GM21576 (cell line): ENCODE data around the gene SUSD4.
"Not testable (repeated sequence)": the region's sequence is repeated elsewhere in the genome, so short reads cannot be mapped to it uniquely, and the experiment has no call there.

Experiments used
- ATAC-seq: cut with Tn5 transposase; IDR thresholded peaks from one replicate; pipeline ENCODE4 v1.9.1; 2021; ENCODE audit warnings: mild to moderate bottlenecking, moderate library complexity; ENCODE audit not compliant: unreplicated experiment

SUSD4 gene

DNA sequence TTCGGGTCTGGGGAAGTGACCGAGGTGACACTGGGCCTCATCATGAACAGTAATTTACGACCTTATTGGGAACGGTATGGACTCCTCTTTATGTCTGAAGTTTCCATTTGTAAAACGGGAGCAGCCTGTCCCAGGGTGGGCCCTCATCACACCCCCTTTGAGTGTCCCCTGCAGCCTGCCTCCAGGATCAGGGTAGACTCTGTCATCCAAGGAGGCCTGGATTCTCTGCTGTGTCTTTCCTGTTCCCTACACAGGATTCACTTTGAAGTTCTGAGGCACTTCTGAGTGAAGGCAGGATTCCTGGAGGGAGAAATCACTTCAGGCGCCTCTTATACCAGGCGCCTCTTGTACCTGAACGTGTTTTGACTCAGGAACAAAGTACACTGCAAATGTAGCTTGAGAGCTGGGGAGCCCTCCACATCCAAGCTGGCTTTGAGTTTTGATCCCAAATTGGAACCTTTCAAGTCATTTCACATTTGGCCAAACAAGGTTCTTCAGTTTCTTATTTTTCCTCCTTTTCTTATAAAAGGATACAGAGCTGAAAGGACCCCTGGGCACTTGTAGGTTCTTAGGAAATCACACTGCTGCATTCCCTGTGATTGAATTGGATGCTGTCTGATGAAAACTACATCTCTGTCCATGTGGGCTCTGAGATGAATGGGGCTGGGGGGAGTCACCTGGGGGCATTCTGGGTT is 106.0 kb downstream of the SUSD4 start:
- ATAC-seq, result no peak

- ATAC-seq, result no peak
These were observed 107.9 kb downstream of the SUSD4 start for GRCh38 chr1:223256034-223256433.

GRCh38 chr1:223253916-223254315 is 110.1 kb downstream of the SUSD4 start:
- no peak for ATAC-seq

DNA sequence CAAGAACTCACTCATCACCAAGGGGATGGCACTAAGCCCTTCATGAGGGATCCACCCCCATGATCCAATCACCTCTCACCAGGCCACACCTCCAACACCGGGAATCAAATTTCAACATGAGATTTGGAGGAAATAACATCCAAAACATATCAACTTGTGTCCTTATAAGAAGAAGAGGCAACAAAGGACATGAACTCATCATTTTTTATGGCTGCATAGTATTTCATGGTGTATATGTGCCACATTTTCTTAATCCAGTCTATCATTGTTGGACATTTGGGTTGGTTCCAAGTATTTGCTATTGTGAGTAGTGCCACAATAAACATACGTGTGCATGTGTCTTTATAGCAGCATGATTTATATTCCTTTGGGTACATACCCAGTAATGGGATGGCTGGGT is 112.6 kb downstream of the SUSD4 start:
- ATAC-seq, result not testable (repeated sequence)

GRCh38 chr1:223250632-223251015 is 113.4 kb downstream of the SUSD4 start:
- ATAC-seq, result no peak

DNA sequence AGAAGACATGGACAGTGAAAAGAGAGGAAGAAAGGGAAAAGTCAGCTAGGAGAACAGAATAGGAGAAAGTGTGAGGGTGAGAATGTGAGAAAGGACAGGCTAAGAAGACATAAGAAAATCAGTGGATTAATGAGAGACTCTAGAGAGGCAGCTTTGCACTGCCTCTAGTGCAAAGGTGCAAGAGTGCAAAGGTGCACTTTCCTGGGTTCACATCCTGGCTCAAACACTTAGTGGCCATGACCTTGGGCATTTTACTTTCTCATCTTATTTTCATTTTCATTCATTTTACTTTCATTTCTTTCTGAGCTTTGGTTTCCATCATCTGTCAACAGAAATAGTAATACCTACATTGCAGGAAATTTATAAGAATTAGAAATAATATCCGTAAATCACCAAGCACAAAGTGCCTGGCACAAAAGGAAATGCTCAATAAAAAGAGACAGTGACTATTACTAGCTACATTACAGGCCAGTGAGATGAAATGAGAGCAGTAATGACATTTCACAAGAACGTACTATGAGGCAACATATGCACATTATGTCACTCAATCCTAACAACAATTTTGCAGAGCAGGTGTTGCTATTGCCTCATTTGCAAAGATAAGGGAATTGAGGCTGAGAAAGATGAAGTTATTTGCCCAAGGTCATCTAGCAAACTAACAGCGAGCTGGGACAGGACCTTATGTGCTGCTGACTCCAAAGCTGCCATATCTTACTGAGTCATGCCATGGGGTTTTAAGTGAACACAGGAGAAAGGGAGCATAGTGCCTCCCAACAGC is 113.9 kb downstream of the SUSD4 start:
- no peak for ATAC-seq

DNA sequence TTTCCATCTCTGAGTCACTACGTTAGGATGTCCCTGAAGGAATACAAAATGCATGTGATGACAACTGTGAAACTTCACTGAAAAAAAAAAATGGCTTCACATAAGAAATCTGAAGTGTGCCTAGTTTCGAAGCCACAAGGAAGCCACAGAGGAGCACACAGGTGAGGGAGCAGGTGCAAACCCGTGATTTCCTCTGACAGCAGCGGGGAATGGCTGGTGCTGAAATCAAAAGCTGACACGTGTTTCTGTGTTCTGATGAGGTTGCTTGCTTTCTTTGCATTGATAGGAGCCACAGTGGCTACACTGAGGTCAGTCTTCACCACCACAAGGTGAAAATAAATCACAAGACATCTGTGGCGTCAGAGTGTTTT is 115.2 kb downstream of the SUSD4 start:
- ATAC-seq, result no peak

DNA sequence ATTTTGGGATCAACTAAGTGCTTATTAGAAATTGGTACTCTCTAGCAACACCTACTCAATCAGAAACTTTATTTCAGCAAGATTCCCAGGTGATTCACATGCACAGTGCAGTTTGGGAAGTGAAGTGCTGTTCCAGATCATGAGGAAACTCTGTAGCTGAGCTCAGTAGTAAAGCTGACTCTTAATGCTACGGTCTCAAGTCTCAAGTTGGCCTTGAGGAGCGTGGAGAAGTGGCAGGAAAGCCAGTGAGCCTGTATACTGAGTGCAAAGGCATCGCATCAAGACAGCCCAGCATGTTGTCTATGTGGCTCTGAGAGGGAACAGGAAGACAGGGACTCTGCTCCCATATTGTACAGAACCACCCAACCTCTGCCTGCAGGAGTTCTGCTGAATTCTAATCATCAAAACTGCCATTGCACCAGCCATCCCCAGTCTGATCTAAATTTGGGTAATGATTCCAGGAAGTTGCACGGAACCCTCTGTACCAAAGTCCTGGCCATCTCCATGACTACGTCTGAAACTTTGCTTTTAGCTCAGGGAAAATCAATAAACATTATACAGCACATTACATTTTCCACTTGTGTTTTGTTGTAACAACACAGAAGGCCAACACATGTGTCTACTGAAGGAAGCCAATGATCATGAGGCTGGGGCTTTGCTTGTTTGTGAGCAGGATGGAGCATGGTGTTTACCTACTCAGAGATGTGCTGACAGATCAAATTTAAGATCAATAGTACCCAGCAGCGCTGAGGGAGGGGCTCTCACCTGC is 115.8 kb downstream of the SUSD4 start:
- ATAC-seq, result no peak

GRCh38 chr1:223246476-223247112 is 117.4 kb downstream of the SUSD4 start:
- no peak for ATAC-seq

GRCh38 chr1:223245983-223246382 is 118.0 kb downstream of the SUSD4 start:
- no peak for ATAC-seq

- no peak for ATAC-seq
These were observed 118.6 kb downstream of the SUSD4 start for GRCh38 chr1:223245411-223245810.

DNA sequence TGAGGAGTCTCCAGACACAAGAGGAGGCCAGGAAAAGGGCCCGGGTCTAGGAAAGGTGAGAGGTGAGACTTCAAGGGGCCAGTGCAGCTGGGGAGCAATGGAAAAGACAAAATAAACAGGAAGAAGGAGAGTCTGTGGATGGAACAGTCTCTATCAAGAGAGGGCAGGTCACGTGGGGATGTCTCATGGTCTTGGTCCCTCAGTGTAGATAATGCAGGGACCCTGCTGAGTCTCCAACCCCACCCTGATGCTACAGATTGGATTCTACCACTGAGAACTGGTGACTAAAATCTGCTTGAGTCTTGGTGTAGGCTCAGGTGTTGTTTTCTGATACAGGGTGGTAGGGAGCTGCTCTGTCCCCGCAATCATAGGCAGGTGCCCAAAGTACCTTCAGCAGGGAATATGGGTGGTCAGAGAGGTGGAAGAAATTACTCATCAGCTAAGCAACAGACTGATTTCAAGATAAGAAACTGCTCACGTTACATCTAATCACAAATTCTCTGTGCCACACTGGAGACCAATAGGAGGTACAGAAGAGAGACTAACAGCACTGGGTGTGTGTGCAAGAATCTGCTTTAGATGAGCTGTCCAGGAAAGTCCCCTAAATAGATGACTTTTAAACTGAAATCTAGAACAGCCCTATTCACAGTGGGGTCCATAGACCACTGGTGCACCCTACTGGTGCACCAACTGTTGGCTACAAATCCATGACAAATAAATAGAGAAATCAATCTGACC is 119.4 kb downstream of the SUSD4 start:
- ATAC-seq, result no peak

GRCh38 chr1:223243441-223244050 is 120.4 kb downstream of the SUSD4 start:
- ATAC-seq, result no peak

- ATAC-seq, result no peak
These were observed 121.0 kb downstream of the SUSD4 start for GRCh38 chr1:223242971-223243370.

DNA sequence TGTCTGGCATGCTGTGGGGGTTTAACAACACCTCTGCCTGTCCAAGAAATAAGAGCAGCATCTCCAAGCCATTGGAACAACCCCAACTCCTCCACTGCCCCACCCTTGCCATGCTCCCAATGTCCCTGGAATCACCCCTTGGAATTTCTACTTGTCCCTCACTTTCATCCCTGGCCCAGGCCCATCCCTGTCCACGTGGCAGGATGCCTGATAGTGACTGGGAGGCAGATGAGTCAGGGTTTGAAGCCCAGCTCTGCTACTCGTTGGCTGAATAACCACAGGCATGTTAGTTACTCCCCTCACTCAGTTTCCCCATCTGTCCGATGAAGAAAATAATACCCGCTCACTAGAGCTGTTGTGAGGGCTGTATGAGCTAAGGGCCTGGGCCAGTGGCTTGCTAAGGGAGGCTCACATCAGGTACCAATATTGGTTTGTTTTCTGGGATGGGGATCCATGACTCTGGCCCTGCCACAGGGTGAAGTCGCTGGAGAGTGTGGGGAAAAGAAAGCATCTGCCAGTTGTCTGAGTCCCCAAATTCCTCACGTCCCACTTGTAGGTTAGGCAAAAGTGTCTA is 121.5 kb downstream of the SUSD4 start:
- no peak for ATAC-seq

DNA sequence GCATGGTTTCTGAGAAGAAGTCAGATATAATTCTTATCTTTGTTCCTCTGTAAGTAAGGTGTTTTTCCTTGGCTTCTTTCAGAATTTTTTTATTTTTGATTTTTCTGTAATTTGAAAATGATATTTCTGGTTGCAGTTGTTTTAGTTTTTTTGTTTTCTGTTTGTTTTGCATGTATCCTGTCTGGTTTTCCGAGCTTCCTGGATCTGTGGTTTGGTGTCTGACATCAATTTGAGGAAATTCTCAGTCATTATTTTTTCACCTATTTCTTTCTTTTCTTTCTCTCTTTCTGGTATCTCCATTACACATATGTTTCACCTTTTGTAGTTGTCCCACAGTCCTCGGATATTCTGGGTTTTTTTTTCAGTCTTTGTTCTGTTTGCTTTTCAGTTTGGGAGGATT is 123.9 kb downstream of the SUSD4 start:
- ATAC-seq, result no peak

- ATAC-seq, result no peak
These were observed 128.9 kb downstream of the SUSD4 start for GRCh38 chr1:223235091-223235490.

DNA sequence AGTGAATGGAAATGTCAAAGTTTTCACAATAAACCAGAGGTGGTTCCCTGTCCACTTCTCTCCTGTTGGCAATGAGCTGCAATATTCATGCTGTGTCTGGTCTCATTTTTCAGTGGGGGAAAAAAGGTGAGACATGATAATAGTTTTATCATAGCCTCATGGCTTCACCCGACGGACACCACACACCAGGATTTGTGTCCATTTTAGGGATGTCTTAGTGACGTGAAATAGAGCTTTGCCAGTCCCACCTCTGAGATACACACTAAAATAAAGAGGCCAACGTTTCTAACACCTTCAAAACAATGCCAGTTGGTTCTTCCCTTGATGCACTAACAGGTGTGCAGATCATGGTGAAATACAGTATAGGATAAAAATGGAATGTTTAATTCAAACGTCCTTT is 129.4 kb downstream of the SUSD4 start:
- no peak for ATAC-seq

GRCh38 chr1:223234170-223234514 is 129.8 kb downstream of the SUSD4 start:
- no peak for ATAC-seq
